Measurements from ENCODE around the gene CARMIL3. TPM values are rescaled to one million over a fixed set of nuclear protein-coding genes. Genes with fewer than 3 reads are reported as not detected.

Gene CARMIL3
- total RNA-seq, 1 donor from 2014 or later = 0.95 TPM

DNA sequence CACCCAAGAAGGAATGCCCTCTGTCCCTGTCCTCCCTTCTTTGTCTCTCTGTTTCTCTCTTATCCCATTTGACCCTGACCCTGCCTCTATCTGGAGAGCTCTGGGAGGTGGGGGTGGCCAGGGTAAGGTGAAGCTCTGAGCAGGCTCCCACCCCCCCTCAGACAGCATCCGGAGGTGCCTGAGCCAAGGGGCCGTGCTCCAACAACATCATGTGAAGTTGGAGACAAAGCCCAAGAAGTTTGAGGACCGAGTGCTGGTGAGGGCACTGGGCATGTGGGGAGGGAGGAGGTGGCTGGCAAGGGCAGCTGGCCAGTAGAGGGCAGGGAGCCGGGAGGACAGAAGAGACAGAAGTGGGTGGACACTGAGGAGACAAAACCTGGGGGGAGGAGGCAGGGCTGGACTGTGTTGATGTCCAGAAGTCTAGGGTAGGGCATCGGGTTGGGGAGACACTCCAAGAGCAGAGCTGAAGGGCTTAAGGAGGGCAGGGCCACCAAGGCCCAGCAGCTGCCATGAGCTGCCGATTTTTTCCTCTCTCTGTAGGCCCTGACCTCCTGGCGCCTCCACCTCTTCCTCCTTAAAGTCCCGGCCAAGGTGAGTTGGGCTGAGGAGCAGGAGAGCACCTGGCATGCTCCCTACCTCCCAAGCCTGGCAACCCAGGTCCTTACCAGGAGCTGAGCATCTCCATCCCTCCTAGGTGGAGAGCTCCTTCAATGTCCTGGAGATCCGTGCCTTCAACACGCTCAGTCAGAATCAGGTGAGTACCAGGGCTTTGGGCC lies 1.9 kb downstream of the CARMIL3 start:
- no peaks in the 10 kb centered on the region for H3K9me3 ChIP-seq
- DNase-seq (no peak), ATAC-seq (no peak)
- TF ChIP-seq, protein P1, sequence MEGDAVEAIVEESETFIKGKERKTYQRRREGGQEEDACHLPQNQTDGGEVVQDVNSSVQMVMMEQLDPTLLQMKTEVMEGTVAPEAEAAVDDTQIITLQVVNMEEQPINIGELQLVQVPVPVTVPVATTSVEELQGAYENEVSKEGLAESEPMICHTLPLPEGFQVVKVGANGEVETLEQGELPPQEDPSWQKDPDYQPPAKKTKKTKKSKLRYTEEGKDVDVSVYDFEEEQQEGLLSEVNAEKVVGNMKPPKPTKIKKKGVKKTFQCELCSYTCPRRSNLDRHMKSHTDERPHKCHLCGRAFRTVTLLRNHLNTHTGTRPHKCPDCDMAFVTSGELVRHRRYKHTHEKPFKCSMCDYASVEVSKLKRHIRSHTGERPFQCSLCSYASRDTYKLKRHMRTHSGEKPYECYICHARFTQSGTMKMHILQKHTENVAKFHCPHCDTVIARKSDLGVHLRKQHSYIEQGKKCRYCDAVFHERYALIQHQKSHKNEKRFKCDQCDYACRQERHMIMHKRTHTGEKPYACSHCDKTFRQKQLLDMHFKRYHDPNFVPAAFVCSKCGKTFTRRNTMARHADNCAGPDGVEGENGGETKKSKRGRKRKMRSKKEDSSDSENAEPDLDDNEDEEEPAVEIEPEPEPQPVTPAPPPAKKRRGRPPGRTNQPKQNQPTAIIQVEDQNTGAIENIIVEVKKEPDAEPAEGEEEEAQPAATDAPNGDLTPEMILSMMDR (IDR thresholded peaks at IDR 0.05) = no peak
- no peak overlapping the region for H3K27ac ChIP-seq
- H3K27me3 ChIP-seq (ENCODE audit: low read depth) = peaks cover 5% of the 10 kb centered on the region
- H3K4me3 ChIP-seq = no peak overlapping the region
- no peaks in the 10 kb centered on the region for H3K36me3 ChIP-seq
- intact Hi-C loops (cut with DNase I) = no loop called here
- H3K4me1 ChIP-seq = peaks cover 15% of the 10 kb centered on the region

- H3K27ac ChIP-seq = no peak overlapping the region
- H3K4me3 ChIP-seq = no peak overlapping the region
- no peaks in the 10 kb centered on the region for H3K36me3 ChIP-seq
- H3K9me3 ChIP-seq = no peaks in the 10 kb centered on the region
- H3K4me1 ChIP-seq = peaks cover 15% of the 10 kb centered on the region
- no peak for DNase-seq
- TF ChIP-seq, protein P1 (IDR thresholded peaks at IDR 0.05) = no peak
- ATAC-seq = no peak
- H3K27me3 ChIP-seq (ENCODE audit: low read depth) = peaks cover 5% of the 10 kb centered on the region
- intact Hi-C loops (cut with DNase I) = no loop called here
These were observed 2.5 kb downstream of the CARMIL3 start for GRCh38 chr14:24054324-24054641.

GRCh38 chr14:24054646-24055045 lies 2.8 kb downstream of the CARMIL3 start:
- Histone ChIP-seq H3K4me1 (peaks cover 15% of the 10 kb centered on the region), H3K27ac (no peak overlapping the region), H3K9me3 (no peaks in the 10 kb centered on the region), H3K4me3 (no peak overlapping the region), H3K36me3 (no peaks in the 10 kb centered on the region), H3K27me3 (ENCODE audit: low read depth) (peaks cover 5% of the 10 kb centered on the region)
- ATAC-seq (no peak), DNase-seq (no peak)
- TF ChIP-seq, protein P1 (IDR thresholded peaks at IDR 0.05) = no peak
- intact Hi-C loops (cut with DNase I) = no loop called here

GRCh38 chr14:24055971-24056799 lies 4.4 kb downstream of the CARMIL3 start:
- H3K27ac ChIP-seq = no peak overlapping the region
- ATAC-seq (no peak), DNase-seq (no peak)
- H3K4me1 ChIP-seq = peaks cover 13% of the 10 kb centered on the region
- H3K36me3 ChIP-seq = no peaks in the 10 kb centered on the region
- TF ChIP-seq, protein P1 (IDR thresholded peaks at IDR 0.05) = no peak
- no peaks in the 10 kb centered on the region for H3K9me3 ChIP-seq
- H3K4me3 ChIP-seq = no peak overlapping the region
- intact Hi-C loops (cut with DNase I) = no loop called here
- H3K27me3 ChIP-seq (ENCODE audit: low read depth) = peaks cover 5% of the 10 kb centered on the region

DNA sequence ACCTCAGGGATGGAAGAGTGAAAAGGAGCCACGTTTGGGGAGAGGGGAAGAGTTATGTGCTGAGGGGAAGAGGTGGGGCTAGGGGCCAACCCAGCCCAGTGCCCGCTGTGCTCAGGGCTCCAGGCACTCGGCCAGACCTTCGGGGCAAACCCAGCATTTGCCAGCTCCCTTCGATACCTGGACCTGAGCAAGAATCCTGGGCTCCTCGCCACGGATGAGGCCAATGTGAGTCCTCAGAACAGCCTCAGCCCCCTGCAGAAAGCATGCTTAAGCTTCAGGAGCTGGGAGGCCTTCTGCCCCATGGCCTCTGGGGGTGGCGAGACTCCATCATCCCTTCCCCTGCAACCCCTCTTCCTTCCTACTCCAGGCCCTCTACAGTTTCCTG lies 5.0 kb downstream of the CARMIL3 start:
- intact Hi-C loops (cut with DNase I) = no loop called here
- no peak overlapping the region for H3K4me3 ChIP-seq
- H3K36me3 ChIP-seq = no peaks in the 10 kb centered on the region
- no peak overlapping the region for H3K27ac ChIP-seq
- TF ChIP-seq, protein P1 (IDR thresholded peaks at IDR 0.05) = no peak
- H3K27me3 ChIP-seq (ENCODE audit: low read depth) = peaks cover 5% of the 10 kb centered on the region
- peaks cover 10% of the 10 kb centered on the region for H3K4me1 ChIP-seq
- DNase-seq (no peak), ATAC-seq (no peak)
- no peaks in the 10 kb centered on the region for H3K9me3 ChIP-seq

All from lower lobe of right lung (tissue), 2 donors.